Thyroid gland (tissue), 4 donors: ENCODE data around the gene SIN3B. TPM values are rescaled to one million over a fixed set of nuclear protein-coding genes. Genes with fewer than 3 reads are reported as not detected.

ENCODE experiments used
- DNase-seq, 2 donors: peaks; one replicate each; pipeline ENCODE4 v3.0.0-alpha.2; 2019
- H3K27ac ChIP-seq, 3 donors: fragments of 200-600 bp; sonication (generic); 1 replicate in 2 of 3; 2 replicates in 1 of 3; pipeline ENCODE4 v1.5.1; 2016 to 2019; ENCODE audit warnings: mild to moderate bottlenecking in 1 of 3, moderate library complexity in 1 of 3
- H3K27me3 ChIP-seq: fragments of 200-600 bp; sonication (generic); one replicate; pipeline ENCODE4 v1.5.1; 2019
- H3K36me3 ChIP-seq, 2 donors: fragments of 200-600 bp; sonication (generic); one replicate each; pipeline ENCODE4 v1.5.1; 2016 to 2019
- H3K4me1 ChIP-seq, 2 donors: fragments of 200-600 bp; sonication (generic); one replicate each; pipeline ENCODE4 v1.5.1; 2017 to 2019
- H3K4me3 ChIP-seq, 3 donors: fragments of 200-600 bp; sonication (generic); replicated peaks in 1 of 3; 1 replicate in 2 of 3; 2 replicates in 1 of 3; pipeline ENCODE4 v1.5.1; 2016; ENCODE audit warnings: mild to moderate bottlenecking in 1 of 3
- H3K9me3 ChIP-seq: fragments of 200-600 bp; sonication (generic); one replicate; pipeline ENCODE4 v1.5.1; 2017
- POLR2A ChIP-seq, 2 donors: fragments of 450-650 bp; IDR thresholded peaks; one replicate each; pipeline ENCODE4 v1.6.1; 2017; ENCODE audit warnings: antibody characterized with exemption in 2 of 2, mild to moderate bottlenecking in 2 of 2, moderate library complexity in 1 of 2
- whole genome bisulfite sequencing, 2 donors: methylation state at CpG; one replicate each; pipeline ENCODE4 v1.1.5; 2017; 5-methylcytosine and 5-hydroxymethylcytosine counted together
- intact Hi-C: fragments of 100-400 bp; cut with DNase I; formaldehyde crosslinking; loops from one replicate; pipeline ENCODE4 v1.15.1; 2023
- total RNA-seq, 4 donors: library from RNA; depleted of rRNA; stranded (reverse); fragments of >200 nt; gene quantifications; one replicate each; pipeline ENCODE4 v1.2.3, GENCODE V29; 2016
- TF ChIP-seq, protein P1 (sequence below), 6 experiments: fragments of 200-600 bp in 3 of 6; fragments of 450-650 bp in 3 of 6; sonication (generic) in 3 of 6; IDR thresholded peaks; one replicate each; pipeline ENCODE4 v1.5.1; 2016 to 2019; ENCODE audit warnings: antibody characterized with exemption in 6 of 6, mild to moderate bottlenecking in 2 of 6, inconsistent platforms in 1 of 6, moderate library complexity in 1 of 6

The SIN3B gene
- total RNA-seq, 4 donors from 2014 or later, result 33.6 to 65.9 (median 47.6) TPM

GRCh38 chr19:16891696-16892382 is 62.6 kb downstream of the SIN3B start:
- no peak for DNase-seq
- Histone ChIP-seq H3K4me1 (peaks cover 0 to 13% of the 10 kb centered on the region in 2 donors), H3K27me3 (no peaks in the 10 kb centered on the region), H3K4me3 (no peak overlapping the region), H3K27ac (no peak overlapping the region), H3K9me3 (no peaks in the 10 kb centered on the region), H3K36me3 (no peaks in the 10 kb centered on the region)
- no peak for TF ChIP-seq POLR2A (IDR thresholded peaks at IDR 0.05)
- TF ChIP-seq, protein P1, sequence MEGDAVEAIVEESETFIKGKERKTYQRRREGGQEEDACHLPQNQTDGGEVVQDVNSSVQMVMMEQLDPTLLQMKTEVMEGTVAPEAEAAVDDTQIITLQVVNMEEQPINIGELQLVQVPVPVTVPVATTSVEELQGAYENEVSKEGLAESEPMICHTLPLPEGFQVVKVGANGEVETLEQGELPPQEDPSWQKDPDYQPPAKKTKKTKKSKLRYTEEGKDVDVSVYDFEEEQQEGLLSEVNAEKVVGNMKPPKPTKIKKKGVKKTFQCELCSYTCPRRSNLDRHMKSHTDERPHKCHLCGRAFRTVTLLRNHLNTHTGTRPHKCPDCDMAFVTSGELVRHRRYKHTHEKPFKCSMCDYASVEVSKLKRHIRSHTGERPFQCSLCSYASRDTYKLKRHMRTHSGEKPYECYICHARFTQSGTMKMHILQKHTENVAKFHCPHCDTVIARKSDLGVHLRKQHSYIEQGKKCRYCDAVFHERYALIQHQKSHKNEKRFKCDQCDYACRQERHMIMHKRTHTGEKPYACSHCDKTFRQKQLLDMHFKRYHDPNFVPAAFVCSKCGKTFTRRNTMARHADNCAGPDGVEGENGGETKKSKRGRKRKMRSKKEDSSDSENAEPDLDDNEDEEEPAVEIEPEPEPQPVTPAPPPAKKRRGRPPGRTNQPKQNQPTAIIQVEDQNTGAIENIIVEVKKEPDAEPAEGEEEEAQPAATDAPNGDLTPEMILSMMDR (IDR thresholded peaks at IDR 0.05), result no peak
- WGBS, 2 donors, result 91 to 92% methylated on average over 10 to 12 of the region's 12 CpGs
- intact Hi-C loops, result no loop called here

DNA sequence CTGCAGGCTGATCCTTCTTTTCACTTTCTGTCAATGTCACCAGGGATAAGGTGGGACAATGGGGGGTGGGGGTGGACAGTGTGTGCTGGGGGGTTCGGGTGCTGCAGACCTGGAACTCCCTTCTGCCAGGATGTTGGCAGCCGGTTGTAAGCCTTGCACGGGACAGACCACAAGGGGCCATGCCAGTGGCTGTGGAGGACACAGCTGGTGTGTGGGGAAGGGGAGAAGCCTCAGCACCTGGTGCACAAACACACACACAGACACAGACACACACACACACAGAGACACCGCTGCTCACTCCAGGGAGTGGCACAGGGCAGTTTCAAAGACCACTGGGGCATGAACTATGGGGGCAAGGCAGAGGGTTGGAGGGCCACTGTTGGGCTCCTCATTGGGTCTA is 63.2 kb downstream of the SIN3B start:
- Histone ChIP-seq H3K36me3 (no peaks in the 10 kb centered on the region), H3K4me1 (peaks cover 0 to 13% of the 10 kb centered on the region in 2 donors), H3K27ac (no peak overlapping the region), H3K4me3 (no peak overlapping the region), H3K9me3 (no peaks in the 10 kb centered on the region), H3K27me3 (no peaks in the 10 kb centered on the region)
- intact Hi-C loops, result no loop called here
- WGBS, 2 donors, result 69 to 74% methylated on average over 4 of the region's 4 CpGs
- TF ChIP-seq POLR2A (IDR thresholded peaks at IDR 0.05), result no peak
- TF ChIP-seq, protein P1 (IDR thresholded peaks at IDR 0.05), result no peak
- DNase-seq, result no peak

- intact Hi-C loops, result no loop called here
- TF ChIP-seq, protein P1 (IDR thresholded peaks at IDR 0.05), result no peak
- WGBS, 2 donors, result 67 to 82% methylated on average over 10 to 16 of the region's 19 CpGs
- no peak for DNase-seq
- no peaks in the 10 kb centered on the region for H3K27me3 ChIP-seq
- H3K36me3 ChIP-seq, result no peaks in the 10 kb centered on the region
- no peak overlapping the region for H3K4me3 ChIP-seq
- no peaks in the 10 kb centered on the region for H3K9me3 ChIP-seq
- peak overlapping the region in 2 of 3 donors; percentile 33 to 45 for H3K27ac ChIP-seq
- H3K4me1 ChIP-seq, result peaks cover 0 to 13% of the 10 kb centered on the region in 2 donors
Measured at GRCh38 chr19:16892868-16893685, 63.9 kb downstream of the SIN3B start.

- Histone ChIP-seq H3K36me3 (no peaks in the 10 kb centered on the region), H3K27ac (peak overlapping the region in 2 of 3 donors; percentile 33 to 45), H3K4me1 (peaks cover 0 to 13% of the 10 kb centered on the region in 2 donors), H3K27me3 (no peaks in the 10 kb centered on the region), H3K4me3 (no peak overlapping the region), H3K9me3 (no peaks in the 10 kb centered on the region)
- intact Hi-C loops, result no loop called here
- WGBS, 2 donors, result 37 to 49% methylated on average over 9 to 14 of the region's 14 CpGs
- no peak for TF ChIP-seq POLR2A (IDR thresholded peaks at IDR 0.05)
- TF ChIP-seq, protein P1 (IDR thresholded peaks at IDR 0.05), result no peak
- peak in 1 of 2 donors; percentile 14 for DNase-seq
Measured at GRCh38 chr19:16893686-16893989, 64.4 kb downstream of the SIN3B start.

DNA sequence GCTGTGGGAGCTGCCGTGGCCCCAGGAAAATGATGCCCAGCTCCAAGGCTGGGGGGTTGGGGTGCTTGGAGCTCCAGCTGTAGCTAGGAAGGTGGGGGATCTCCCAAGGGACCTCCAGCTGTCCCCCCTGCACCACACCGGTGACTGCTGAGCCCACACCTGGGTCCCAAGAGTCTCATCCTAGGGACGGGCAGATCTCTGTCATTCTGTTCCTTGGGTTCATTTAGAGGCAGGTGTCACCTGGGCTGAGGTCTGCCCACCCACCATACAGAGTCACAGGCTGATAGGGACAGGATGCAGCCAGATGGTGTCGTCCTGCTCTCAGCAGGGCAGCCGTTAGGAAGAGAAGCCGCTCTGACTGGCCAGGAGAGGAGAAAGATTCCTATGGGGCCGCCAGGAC is 64.9 kb downstream of the SIN3B start:
- 74 to 85% methylated on average over 4 to 6 of the region's 7 CpGs for WGBS, 2 donors
- Histone ChIP-seq H3K9me3 (no peaks in the 10 kb centered on the region), H3K4me3 (no peak overlapping the region), H3K27ac (peak overlapping the region in 1 of 3 donors; percentile 33), H3K4me1 (peaks cover 0 to 8% of the 10 kb centered on the region in 2 donors), H3K27me3 (no peaks in the 10 kb centered on the region), H3K36me3 (no peaks in the 10 kb centered on the region)
- intact Hi-C loops, result no loop called here
- no peak for TF ChIP-seq POLR2A (IDR thresholded peaks at IDR 0.05)
- TF ChIP-seq, protein P1 (IDR thresholded peaks at IDR 0.05), result no peak
- no peak for DNase-seq
